ENCODE measurements around the gene NACC2. TPM values are rescaled to one million over a fixed set of nuclear protein-coding genes. Genes with fewer than 3 reads are reported as not detected.

The NACC2 gene
- total and polyA plus RNA-seq, 9 of the 15 experiments (the other 6 are each of a cell fraction or from before 2014, with no cell fraction given): 0.70 to 25.1 (median 5.6) TPM

DNA sequence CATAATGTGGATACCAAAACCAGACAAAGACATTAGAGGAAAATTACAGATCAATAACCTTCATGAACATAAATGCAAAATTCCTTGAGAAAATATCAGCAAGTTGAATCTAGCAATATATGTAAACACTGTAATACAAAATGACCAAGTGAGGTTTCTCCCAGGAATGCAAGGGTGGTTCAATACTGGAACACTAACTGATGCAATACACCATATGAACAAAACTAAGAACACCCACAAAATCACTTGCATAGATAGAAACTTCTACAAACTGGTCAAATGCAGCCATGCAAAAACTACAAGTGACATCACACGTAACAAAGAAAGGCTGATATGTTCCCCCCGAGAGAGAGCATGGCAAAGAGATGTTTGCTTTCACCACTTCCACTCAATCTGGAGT lies 55.6 kb downstream of the NACC2 start:
- Histone ChIP-seq H3K4me1 (replicated peaks in 1 of 2; ENCODE audit: control insufficient read depth in 2 of 2, insufficient read depth in 2 of 2, low read length in 2 of 2) (peaks cover 0 to 2% of the 10 kb centered on the region in 2 experiments; a peak in 1 of 5 replicates), H3K36me3 (ENCODE audit: control insufficient read depth, insufficient read depth, low read length) (peaks cover 55% of the 10 kb centered on the region), H3K9me1 (ENCODE audit: control insufficient read depth, insufficient read depth, low read length) (no peaks in the 10 kb centered on the region), H4K20me1 (replicated peaks; ENCODE audit: control insufficient read depth, insufficient read depth, low read length) (no peaks in the 10 kb centered on the region), H3K79me2 (ENCODE audit: control insufficient read depth, insufficient read depth, low read length) (peaks cover 58% of the 10 kb centered on the region), H3K9me3 (replicated peaks; ENCODE audit: control insufficient read depth, insufficient read depth, low read depth, low read length) (0 out of 2 replicates have a peak, but pooled peaks cover 5% of the 10 kb centered on the region), H3K27me3 (ENCODE audit: control insufficient read depth in 2 of 2, insufficient read depth in 2 of 2, low read length in 2 of 2) (no peaks in the 10 kb centered on the region), H2AFZ (ENCODE audit: low read depth, low read length) (no peak overlapping the region), H3K27ac (ENCODE audit: extremely low read depth, low read depth, low read length) (no peak overlapping the region), H3K9ac (ENCODE audit: insufficient read depth in 1 of 2, low read depth in 2 of 2, low read length in 2 of 2) (no peak overlapping the region), H3K4me2 (ENCODE audit: insufficient read depth, low read length) (no peak overlapping the region), H3K4me3 (no peak overlapping the region)
- no peak for DNase-seq (ENCODE audit: extremely low read depth in 1 of 4, low spot score in 3 of 4)
- POLR2A ChIA-PET: no interaction called here
- no peak for FAIRE-seq
- CTCF ChIA-PET (ENCODE audit: low intra/inter-chr PET ratio): no interaction called here
- ATAC-seq: no peak
- intact Hi-C loops (cut with micrococcal nuclease) (no loop called here), in situ Hi-C loops (cut with MboI) (no loop called here)
- no TSS peak for BruUV-seq (replicated peaks)
- peak; percentile 69; the same call in 1 of the 2 replicates for TF ChIP-seq CEBPG (CRISPR knock-in tag; IDR thresholded peaks at IDR 0.05)
- no peak for TF ChIP-seq CEBPG (tag; conservative IDR thresholded peaks at IDR 0.05 in 1 of 2, IDR thresholded peaks at IDR 0.05 in 1 of 2)
- peak in 1 of 2 experiments; percentile 74; a peak in 1 of 3 replicates for TF ChIP-seq CBX3 (IDR thresholded peaks at IDR 0.05; ENCODE audit: borderline replicate concordance in 1 of 2, low read length in 2 of 2)
- peak; percentile 98 for TF ChIP-seq ZNF324 (CRISPR knock-in tag; IDR thresholded peaks at IDR 0.05)
- no peak for TF ChIP-seq ZNF830 (CRISPR knock-in tag; IDR thresholded peaks at IDR 0.05)
- TF ChIP-seq TRIM24 (IDR thresholded peaks at IDR 0.05): peak; percentile 66 to 77; a peak in 3 of 4 replicates
- TF ChIP-seq, protein P1, sequence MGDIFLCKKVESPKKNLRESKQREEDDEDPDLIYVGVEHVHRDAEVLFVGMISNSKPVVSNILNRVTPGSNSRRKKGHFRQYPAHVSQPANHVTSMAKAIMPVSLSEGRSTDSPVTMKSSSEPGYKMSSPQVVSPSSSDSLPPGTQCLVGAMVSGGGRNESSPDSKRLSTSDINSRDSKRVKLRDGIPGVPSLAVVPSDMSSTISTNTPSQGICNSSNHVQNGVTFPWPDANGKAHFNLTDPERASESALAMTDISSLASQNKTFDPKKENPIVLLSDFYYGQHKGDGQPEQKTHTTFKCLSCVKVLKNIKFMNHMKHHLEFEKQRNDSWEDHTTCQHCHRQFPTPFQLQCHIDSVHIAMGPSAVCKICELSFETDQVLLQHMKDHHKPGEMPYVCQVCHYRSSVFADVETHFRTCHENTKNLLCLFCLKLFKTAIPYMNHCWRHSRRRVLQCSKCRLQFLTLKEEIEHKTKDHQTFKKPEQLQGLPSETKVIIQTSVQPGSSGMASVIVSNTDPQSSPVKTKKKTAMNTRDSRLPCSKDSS (IDR thresholded peaks at IDR 0.05; ENCODE audit: low read depth, partially characterized antibody): peak; percentile 51
- peak; percentile 30; the same call in 1 of the 2 replicates for TF ChIP-seq CEBPB (tag; IDR thresholded peaks at IDR 0.05)
- no peak for TF ChIP-seq KLF13 (tag; IDR thresholded peaks at IDR 0.05; ENCODE audit: borderline replicate concordance, low read depth)
- TF ChIP-seq TRIM28 (IDR thresholded peaks at IDR 0.05): 0 out of 2 replicates have a peak, but pooled peaks have one; percentile 30
- TF ChIP-seq, protein P2, sequence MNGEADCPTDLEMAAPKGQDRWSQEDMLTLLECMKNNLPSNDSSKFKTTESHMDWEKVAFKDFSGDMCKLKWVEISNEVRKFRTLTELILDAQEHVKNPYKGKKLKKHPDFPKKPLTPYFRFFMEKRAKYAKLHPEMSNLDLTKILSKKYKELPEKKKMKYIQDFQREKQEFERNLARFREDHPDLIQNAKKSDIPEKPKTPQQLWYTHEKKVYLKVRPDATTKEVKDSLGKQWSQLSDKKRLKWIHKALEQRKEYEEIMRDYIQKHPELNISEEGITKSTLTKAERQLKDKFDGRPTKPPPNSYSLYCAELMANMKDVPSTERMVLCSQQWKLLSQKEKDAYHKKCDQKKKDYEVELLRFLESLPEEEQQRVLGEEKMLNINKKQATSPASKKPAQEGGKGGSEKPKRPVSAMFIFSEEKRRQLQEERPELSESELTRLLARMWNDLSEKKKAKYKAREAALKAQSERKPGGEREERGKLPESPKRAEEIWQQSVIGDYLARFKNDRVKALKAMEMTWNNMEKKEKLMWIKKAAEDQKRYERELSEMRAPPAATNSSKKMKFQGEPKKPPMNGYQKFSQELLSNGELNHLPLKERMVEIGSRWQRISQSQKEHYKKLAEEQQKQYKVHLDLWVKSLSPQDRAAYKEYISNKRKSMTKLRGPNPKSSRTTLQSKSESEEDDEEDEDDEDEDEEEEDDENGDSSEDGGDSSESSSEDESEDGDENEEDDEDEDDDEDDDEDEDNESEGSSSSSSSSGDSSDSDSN (IDR thresholded peaks at IDR 0.05; ENCODE audit: borderline replicate concordance in 1 of 2, low read depth in 2 of 2, low read length in 2 of 2): no peak
- 100% methylated on average over 2 of the region's 2 CpGs for WGBS (ENCODE audit: insufficient coverage, low coverage, missing lambda C conversion rate)

Data from K562 (cell line).